H1 (cell line): ENCODE measurements around the gene CDC7. TPM values are rescaled to one million over a fixed set of nuclear protein-coding genes. Genes with fewer than 3 reads are reported as not detected.
A peak's percentile ranks its signal among the peaks of the same experiment; 100 is the strongest.

Experiments
- CTCF ChIA-PET: fragments of 300-600 bp; sonication (Branson Sonifier 250); formaldehyde crosslinking; loops from one replicate; lab custom pipeline; 2021; ENCODE audit not compliant: partially characterized antibody; lab: Charles Lee
- POLR2A ChIA-PET: fragments of 300-600 bp; sonication (Branson Sonifier 250); formaldehyde crosslinking; loops from one replicate; lab custom pipeline; 2021; ENCODE audit warnings: inconsistent platforms; ENCODE audit not compliant: partially characterized antibody; lab: Charles Lee
- DNase-seq, 2 experiments: peaks; one replicate each; pipeline versions ENCODE4 v3.0.0 to v3.0.0-alpha.2; 2010 to 2022; ENCODE audit warnings: low spot score in 2 of 2, low read depth in 1 of 2, mixed read lengths in 1 of 2
- FAIRE-seq: peaks from 2 replicates; lab custom pipeline; 2011; peaks lifted over from hg19 to GRCh38; lab: Jason Lieb, UNC
- H2AFZ ChIP-seq: 2 replicates; pipeline ENCODE4 v1.8.1; 2012; ENCODE audit warnings: low read length, inconsistent platforms
- H2AK5ac ChIP-seq: 2 replicates; pipeline ENCODE4 v1.6.1; 2013; ENCODE audit warnings: low read depth, low read length
- H2BK120ac ChIP-seq: replicated peaks from 2 replicates; pipeline ENCODE3; 2013; ENCODE audit warnings: low read depth, low read length, inconsistent platforms
- H2BK12ac ChIP-seq: 2 replicates; pipeline ENCODE4 v1.6.1; 2013; ENCODE audit warnings: low read depth, low read length
- H2BK15ac ChIP-seq: 2 replicates; pipeline ENCODE4 v1.6.1; 2013; ENCODE audit warnings: low read length
- H2BK20ac ChIP-seq: 2 replicates; pipeline ENCODE4 v1.6.1; 2013; ENCODE audit warnings: low read length
- H2BK5ac ChIP-seq: 2 replicates; pipeline ENCODE4 v1.6.1; 2013; ENCODE audit warnings: low read depth, low read length
- H3K14ac ChIP-seq: 2 replicates; pipeline ENCODE4 v1.6.1; 2013; ENCODE audit warnings: inconsistent platforms; ENCODE audit not compliant: insufficient read length
- H3K18ac ChIP-seq: 2 replicates; pipeline ENCODE4 v1.6.1; 2013; ENCODE audit warnings: low read length; ENCODE audit errors: extremely low read depth
- H3K23ac ChIP-seq: 2 replicates; pipeline ENCODE4 v1.6.1; 2013; ENCODE audit warnings: inconsistent platforms; ENCODE audit not compliant: insufficient read length
- H3K23me2 ChIP-seq: 2 replicates; pipeline ENCODE4 v1.6.1; 2013; ENCODE audit warnings: low read depth, low read length
- H3K27ac ChIP-seq: 2 replicates; pipeline ENCODE4 v1.6.1; 2011; ENCODE audit warnings: low read depth, low read length, inconsistent platforms
- H3K27me3 ChIP-seq, 4 experiments: replicated peaks in 1 of 4; 1 replicate in 1 of 4; 2 replicates in 3 of 4; pipeline versions ENCODE4 v1.6.1 to v1.8.1; 2011 to 2013; ENCODE audit warnings: low read length in 3 of 4, mild to moderate bottlenecking in 3 of 4, inconsistent platforms in 2 of 4, mixed read lengths in 2 of 4, moderate library complexity in 1 of 4; ENCODE audit not compliant: control insufficient read depth in 3 of 4, insufficient read depth in 3 of 4; ENCODE audit errors: extremely low read depth in 1 of 4
- H3K36me3 ChIP-seq, 4 experiments: 2 replicates each; pipeline versions ENCODE4 v1.6.1 to v1.8.1; 2011 to 2013; ENCODE audit warnings: mild to moderate bottlenecking in 4 of 4, low read length in 3 of 4, moderate library complexity in 2 of 4, control low read depth in 1 of 4, inconsistent platforms in 1 of 4; ENCODE audit not compliant: insufficient read depth in 4 of 4, control insufficient read depth in 2 of 4
- H3K4ac ChIP-seq: replicated peaks from 2 replicates; pipeline ENCODE3; 2013; ENCODE audit warnings: low read length, low read depth, mixed read lengths, inconsistent platforms; ENCODE audit not compliant: insufficient read length
- H3K4me1 ChIP-seq, 4 experiments: replicated peaks in 1 of 4; 1 replicate in 1 of 4; 2 replicates in 3 of 4; pipeline versions ENCODE4 v1.6.1 to v1.8.1; 2011 to 2013; ENCODE audit warnings: low read length in 3 of 4, inconsistent platforms in 2 of 4, mixed read lengths in 1 of 4; ENCODE audit not compliant: insufficient read depth in 4 of 4, control insufficient read depth in 3 of 4
- H3K4me2 ChIP-seq, 2 experiments: 2 replicates each; pipeline versions ENCODE4 v1.6.1 to v1.8.1; 2011 to 2013; ENCODE audit warnings: low read depth in 2 of 2, low read length in 2 of 2, control low read depth in 1 of 2, inconsistent platforms in 1 of 2, mild to moderate bottlenecking in 1 of 2; ENCODE audit not compliant: insufficient read depth in 1 of 2
- H3K4me3 ChIP-seq, 4 experiments: fragments of 200-600, 300-600 bp in 1 of 4; sonication (generic), shearing (Covaris generic), sonication (Bioruptor Twin) in 1 of 4; 2 replicates each; pipeline versions ENCODE4 v1.5.1 to v1.8.1; 2011 to 2016; ENCODE audit warnings: low read length in 4 of 4, low read depth in 3 of 4, control low read depth in 2 of 4, inconsistent platforms in 2 of 4, mild to moderate bottlenecking in 2 of 4, mixed read lengths in 1 of 4, moderate library complexity in 1 of 4; ENCODE audit not compliant: insufficient read depth in 2 of 4; ENCODE audit errors: extremely low read depth in 1 of 4
- H3K56ac ChIP-seq: replicated peaks from 2 replicates; pipeline ENCODE3; 2013; ENCODE audit warnings: low read depth, mild to moderate bottlenecking, mixed read lengths, low read length, inconsistent platforms; ENCODE audit not compliant: insufficient read length
- H3K79me1 ChIP-seq: 2 replicates; pipeline ENCODE4 v1.6.1; 2013; ENCODE audit warnings: low read depth, low read length, control low read depth
- H3K79me2 ChIP-seq, 2 experiments: 2 replicates each; pipeline versions ENCODE4 v1.6.1 to v1.8.1; 2012 to 2013; ENCODE audit warnings: low read length in 2 of 2, mild to moderate bottlenecking in 2 of 2, inconsistent platforms in 1 of 2; ENCODE audit not compliant: insufficient read depth in 2 of 2, control insufficient read depth in 1 of 2
- H3K9ac ChIP-seq, 4 experiments: replicated peaks in 1 of 4; 1 replicate in 1 of 4; 2 replicates in 3 of 4; pipeline versions ENCODE4 v1.6.1 to v1.8.1; 2011 to 2013; ENCODE audit warnings: low read depth in 3 of 4, low read length in 3 of 4, control low read depth in 2 of 4, mild to moderate bottlenecking in 2 of 4, moderate library complexity in 2 of 4, inconsistent platforms in 1 of 4; ENCODE audit errors: extremely low read depth in 1 of 4
- H3K9me3 ChIP-seq, 2 experiments: 2 replicates each; pipeline versions ENCODE4 v1.6.1 to v1.8.1; 2012 to 2013; ENCODE audit warnings: mild to moderate bottlenecking in 2 of 2, moderate library complexity in 2 of 2, control low read depth in 1 of 2, inconsistent platforms in 1 of 2, low read depth in 1 of 2, low read length in 1 of 2, mixed read lengths in 1 of 2; ENCODE audit not compliant: insufficient read depth in 2 of 2
- H4K20me1 ChIP-seq, 2 experiments: replicated peaks in 1 of 2; 2 replicates each; pipeline versions ENCODE3 to v1.8.1; 2011 to 2013; ENCODE audit warnings: inconsistent platforms in 2 of 2, low read length in 2 of 2, mild to moderate bottlenecking in 1 of 2; ENCODE audit not compliant: insufficient read depth in 2 of 2, control insufficient read depth in 1 of 2
- H4K5ac ChIP-seq: 2 replicates; pipeline ENCODE4 v1.6.1; 2013; ENCODE audit warnings: low read length, low read depth, mixed read lengths, inconsistent platforms; ENCODE audit not compliant: insufficient read length
- H4K8ac ChIP-seq: 2 replicates; pipeline ENCODE4 v1.8.0; 2013; ENCODE audit warnings: mild to moderate bottlenecking, moderate library complexity, low read length, inconsistent platforms; ENCODE audit not compliant: insufficient read depth; ENCODE audit errors: extremely low read depth
- H4K91ac ChIP-seq: replicated peaks from 2 replicates; pipeline ENCODE3; 2013; ENCODE audit warnings: low read length, mixed read lengths, inconsistent platforms; ENCODE audit not compliant: insufficient read length
- BACH1 ChIP-seq: IDR thresholded peaks from 2 replicates; pipeline ENCODE4 v1.6.1; 2012; ENCODE audit warnings: low read length, improper control_type of control experiment
- KDM4A ChIP-seq: IDR thresholded peaks from one replicate; pipeline ENCODE4 v1.7.1; 2012; ENCODE audit warnings: low read depth, mild to moderate bottlenecking, moderate library complexity, low read length, inconsistent platforms; ENCODE audit not compliant: severe bottlenecking
- NRF1 ChIP-seq: IDR thresholded peaks from 2 replicates; pipeline ENCODE4 v1.6.1; 2011; ENCODE audit warnings: mild to moderate bottlenecking, low read depth, low read length, improper control_type of control experiment
- POLR2A ChIP-seq, 2 experiments: IDR thresholded peaks; 1 replicate in 1 of 2; 2 replicates in 1 of 2; pipeline ENCODE4 v1.6.1; 2011; ENCODE audit warnings: low read depth in 2 of 2, low read length in 2 of 2, mild to moderate bottlenecking in 2 of 2; ENCODE audit errors: control extremely low read depth in 1 of 2
- RNF2 ChIP-seq: fragments of 200-900, 300-1000 bp; sonication (generic); IDR thresholded peaks from 2 replicates; pipeline ENCODE4 v1.7.1; 2016; ENCODE audit warnings: borderline replicate concordance, low read depth, mild to moderate bottlenecking, antibody characterized with exemption, low read length; ENCODE audit not compliant: poor library complexity, severe bottlenecking; ENCODE audit errors: missing control alignments
- WGBS, 2 experiments: shearing (Covaris generic) in 1 of 2; methylation state at CpG; one replicate each; pipeline versions ENCODE4 v1.1.6 to v1.1.7; 2013 to 2015; ENCODE audit warnings: low lambda C conversion rate in 2 of 2, mixed read lengths in 2 of 2, inconsistent platforms in 1 of 2, low coverage in 1 of 2, missing lambda C conversion rate in 1 of 2; ENCODE audit not compliant: insufficient replicate concordance in 2 of 2, insufficient coverage in 1 of 2, insufficient read length in 1 of 2; ENCODE audit errors: extremely low coverage in 1 of 2, missing lambda C conversion rate in 1 of 2; 5-methylcytosine and 5-hydroxymethylcytosine counted together
- polyA plus RNA-seq, 7 experiments: library from polyadenylated mRNA; depleted of rRNA in 3 of 7; stranded (reverse) in 5 of 7; unstranded in 2 of 7; fragments of >200 nt in 5 of 7; fragments of 200-250 nt in 2 of 7; gene quantifications; 1 replicate in 5 of 7; 2 replicates in 1 of 7; 4 replicates in 1 of 7; pipeline versions ENCODE4 v1.2.1 to v1.2.3, GENCODE V29; 2011 to 2013; ENCODE audit warnings: missing spikeins in 2 of 7, mixed read lengths in 2 of 7
- total RNA-seq: library from RNA; stranded (reverse); fragmentation: NEBNext Ultra II Directional; extraction: Animal tissue kit (Norgen Biotek cat#: 25700); gene quantifications from 2 replicates; pipeline ENCODE4 v1.2.1, GENCODE V29; 2021

The CDC7 gene
- total and polyA plus RNA-seq, 2 of the 8 experiments (the other 6 are each of a cell fraction or from before 2014, with no cell fraction given) = 12.2 to 34.4 TPM

DNA sequence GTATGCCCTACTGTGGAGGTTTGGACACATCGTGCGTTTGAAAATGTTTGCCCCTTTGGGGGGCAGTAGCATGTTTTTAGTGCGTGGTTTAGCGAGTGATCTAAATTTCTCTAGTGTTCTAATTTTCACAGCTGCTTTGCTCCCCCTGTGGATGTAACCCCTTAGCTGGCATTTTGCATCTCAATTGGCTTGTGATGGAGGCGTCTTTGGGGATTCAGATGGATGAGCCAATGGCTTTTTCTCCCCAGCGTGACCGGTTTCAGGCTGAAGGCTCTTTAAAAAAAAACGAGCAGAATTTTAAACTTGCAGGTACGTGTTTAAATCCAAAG lies 836 bp downstream of the CDC7 start:
- Histone ChIP-seq H3K9me3 (no peaks in the 10 kb centered on the region), H3K18ac (peak overlapping the region; percentile 68; the same call in 1 of the 2 replicates), H3K56ac (peak overlapping the region; percentile 99), H3K4me2 (peak overlapping the region; percentile 78 to 91), H3K79me2 (peaks cover 0 to 47% of the 10 kb centered on the region in 2 experiments; a peak in 3 of 4 replicates), H2AK5ac (no peak overlapping the region), H3K79me1 (no peaks in the 10 kb centered on the region), H2BK120ac (no peak overlapping the region), H3K27ac (peak overlapping the region; percentile 99), H2BK20ac (no peak overlapping the region), H3K9ac (peak overlapping the region; percentile 90 to 99 (median 98)), H2BK15ac (no peak overlapping the region), H2AFZ (peak overlapping the region; percentile 54; the same call in 1 of the 2 replicates), H4K5ac (peak overlapping the region; percentile 80), H3K27me3 (no peaks in the 10 kb centered on the region), H2BK5ac (peak overlapping the region; percentile 92), H4K20me1 (no peaks in the 10 kb centered on the region), H4K91ac (no peak overlapping the region), H3K14ac (no peak overlapping the region), H3K4me1 (peaks cover 2 to 14% (median 7%) of the 10 kb centered on the region in 4 experiments; a peak in 6 of 7 replicates), H4K8ac (peak overlapping the region; percentile 99; the same call in 1 of the 2 replicates), H3K23ac (no peak overlapping the region), H3K4me3 (peak overlapping the region; percentile 67 to 82 (median 76)), H3K4ac (no peak overlapping the region), H2BK12ac (no peak overlapping the region), H3K23me2 (no peaks in the 10 kb centered on the region; the same call in none of the 2 replicates), H3K36me3 (peaks cover 0 to 6% (median 2%) of the 10 kb centered on the region in 4 experiments; a peak in 4 of 8 replicates)
- no peak for DNase-seq
- 3% methylated on average over 9 of the region's 9 CpGs; no CpG with 5 or more reads in 1 of the 2 experiments for WGBS, 2 experiments
- peak; percentile 83 for FAIRE-seq
- POLR2A ChIA-PET = interaction anchor here (0.7 to 3.9 kb wide), 12 partner anchors 10 to 219 kb away, joined by 3 to 17 read pairs (median 4); partner anchors contain the start of gene HFM1
- CTCF ChIA-PET = interaction anchor here (0.6 to 3.2 kb wide), 11 partner anchors 9 to 336 kb away, joined by 3 to 11 read pairs (median 3); no protein-coding TSS in a partner anchor
- TF ChIP-seq BACH1 (no peak; the same call in 1 of the 2 replicates), POLR2A (IDR thresholded peaks at IDR 0.05; ENCODE audit: control extremely low read depth in 1 of 2, low read depth in 2 of 2, low read length in 2 of 2) (no peak), RNF2 (no peak), KDM4A (peak; percentile 11), NRF1 (no peak)
